EL (cell line): ENCODE results near the gene LRRK2.
"Not testable (repeated sequence)": the region's sequence is repeated elsewhere in the genome, so short reads cannot be mapped to it uniquely, and the experiment has no call there.

Experiments used
- DNase-seq: peaks from one replicate; pipeline ENCODE4 v3.0.0-alpha.2; 2016

The LRRK2 gene

GRCh38 chr12:40325349-40325960 lies 100.7 kb downstream of the LRRK2 start:
- DNase-seq = peak; percentile 34

- no peak for DNase-seq
These were observed 102.7 kb downstream of the LRRK2 start for GRCh38 chr12:40327535-40327934.

GRCh38 chr12:40330180-40330579 lies 105.4 kb downstream of the LRRK2 start:
- no peak for DNase-seq

- no peak for DNase-seq
These were observed 107.1 kb downstream of the LRRK2 start for GRCh38 chr12:40331886-40332285.

- DNase-seq = no peak
These were observed 111.2 kb downstream of the LRRK2 start for GRCh38 chr12:40335991-40336390.

- peak; percentile 2 for DNase-seq
These were observed 111.9 kb downstream of the LRRK2 start for GRCh38 chr12:40336573-40337199.

- no peak for DNase-seq
These were observed 113.3 kb downstream of the LRRK2 start for GRCh38 chr12:40338071-40338470.

GRCh38 chr12:40338621-40339020 lies 113.8 kb downstream of the LRRK2 start:
- DNase-seq = no peak

GRCh38 chr12:40342010-40342409 lies 117.2 kb downstream of the LRRK2 start:
- DNase-seq = no peak

GRCh38 chr12:40343124-40343523 lies 118.3 kb downstream of the LRRK2 start:
- DNase-seq = no peak

- DNase-seq = no peak
These were observed 119.5 kb downstream of the LRRK2 start for GRCh38 chr12:40344312-40344711.

- no peak for DNase-seq
These were observed 127.2 kb downstream of the LRRK2 start for GRCh38 chr12:40351976-40352375.

GRCh38 chr12:40375076-40375475 lies 150.3 kb downstream of the LRRK2 start:
- peak; percentile 2 for DNase-seq

- no peak for DNase-seq
These were observed 151.9 kb downstream of the LRRK2 start for GRCh38 chr12:40376533-40377267.

GRCh38 chr12:40378691-40379090 lies 153.9 kb downstream of the LRRK2 start:
- no peak for DNase-seq

- no peak for DNase-seq
These were observed 157.4 kb downstream of the LRRK2 start for GRCh38 chr12:40382217-40382616.

- not testable (repeated sequence) for DNase-seq
These were observed 162.5 kb downstream of the LRRK2 start for GRCh38 chr12:40387279-40387678.

GRCh38 chr12:40390980-40391379 lies 166.2 kb downstream of the LRRK2 start:
- DNase-seq = no peak

- no peak for DNase-seq
These were observed 168.2 kb downstream of the LRRK2 start for GRCh38 chr12:40393026-40393425.

- no peak for DNase-seq
These were observed 174.9 kb downstream of the LRRK2 start for GRCh38 chr12:40399656-40400055.

GRCh38 chr12:40405419-40405818 lies 180.6 kb downstream of the LRRK2 start:
- DNase-seq = no peak
